CD4-positive, alpha-beta T cell treated with Interleukin-15 for 1 hour (primary cell): ENCODE data around the gene OR5T3.
"Not testable (repeated sequence)": the region's sequence is repeated elsewhere in the genome, so short reads cannot be mapped to it uniquely, and the experiment has no call there.

Experiments
- DNase-seq: peaks from one replicate; pipeline ENCODE4 v3.0.0-alpha.2; 2020

The OR5T3 gene

DNA sequence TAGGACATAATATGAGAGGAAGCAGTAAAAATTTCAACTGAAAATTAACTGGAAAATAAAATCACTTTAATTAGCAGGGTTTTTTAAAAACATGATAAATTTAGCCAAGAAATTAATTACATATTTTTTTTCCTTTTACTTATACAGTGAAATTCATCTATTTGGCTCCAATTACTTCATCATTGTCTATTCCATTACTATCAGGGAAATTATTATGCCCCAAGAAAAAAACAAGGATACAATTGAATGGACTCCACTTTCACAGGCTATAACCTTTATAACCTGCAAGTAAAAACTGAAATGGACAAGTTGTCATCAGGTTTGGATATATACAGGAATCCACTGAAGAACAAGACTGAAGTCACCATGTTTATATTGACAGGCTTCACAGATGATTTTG, at the start of gene OR5T3:
OR5T3 (plus strand) TSS at position 301 of the 400 bp plus-strand sequence; CDS start at position 301, 0 bp downstream.
- no peak for DNase-seq

- no peak for DNase-seq
Observed at GRCh38 chr11:56207790-56208189, 44.3 kb upstream of the OR5T3 start.

DNA sequence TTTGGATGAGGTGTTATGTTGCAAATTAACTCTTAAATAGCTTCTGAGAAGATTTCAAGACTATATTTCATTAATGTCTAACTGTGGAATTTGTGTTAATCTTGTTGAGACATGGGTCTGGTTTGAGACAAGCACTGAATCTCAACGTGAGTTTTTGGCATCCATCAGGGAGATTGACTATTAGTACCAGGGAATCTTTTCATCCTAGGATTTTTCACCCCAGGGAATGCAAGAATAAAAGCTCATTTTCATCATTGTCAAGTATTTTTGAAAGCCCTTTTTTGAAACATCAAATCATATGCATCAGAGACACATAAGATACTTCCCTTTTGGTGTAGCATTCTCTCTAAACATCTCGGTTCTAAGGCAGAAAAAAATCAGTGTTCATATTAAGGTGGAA, 37.5 kb upstream of the OR5T3 start:
- no peak for DNase-seq

DNA sequence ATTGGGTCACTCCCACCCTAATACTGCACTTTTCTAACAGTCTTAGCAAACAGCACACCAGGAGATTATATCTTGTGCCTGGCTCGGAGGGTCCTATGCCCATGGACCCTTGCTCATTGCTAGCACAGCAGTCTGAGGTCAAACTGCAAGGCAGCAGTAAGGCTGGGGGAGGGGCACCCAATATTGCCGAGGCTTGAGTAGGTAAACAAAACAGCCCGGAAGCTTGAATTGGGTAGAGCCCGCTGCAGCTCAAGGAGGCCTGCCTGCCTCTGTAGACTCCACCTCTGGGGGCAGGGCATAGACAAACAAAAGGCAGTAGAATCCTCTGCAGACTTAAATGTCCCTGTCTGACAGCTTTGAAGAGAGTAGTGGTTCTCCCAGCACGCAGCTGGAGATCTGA, 32.3 kb upstream of the OR5T3 start:
- not testable (repeated sequence) for DNase-seq

DNA sequence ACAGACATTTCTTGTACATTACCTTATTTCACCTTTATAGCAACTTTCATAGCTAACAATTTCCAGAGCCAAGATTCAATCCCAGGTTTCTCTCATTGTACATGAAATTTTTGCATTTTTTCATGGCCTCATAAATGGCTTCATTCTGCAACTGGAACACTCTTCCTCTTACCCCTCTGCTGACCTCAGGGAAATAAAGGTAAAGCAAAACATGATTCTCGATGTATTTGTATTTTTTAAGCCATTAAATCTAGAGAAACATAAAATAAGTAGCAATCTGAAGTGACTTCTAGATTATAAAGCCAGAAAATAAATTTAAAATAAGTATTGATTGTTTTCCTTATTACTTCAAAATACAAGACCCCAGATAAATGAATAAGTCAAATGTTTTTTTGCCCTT, 17.9 kb upstream of the OR5T3 start, which contains the start of gene OR5T2:
OR5T2 (minus strand) TSS at position 101 of the 400 bp plus-strand sequence. CDS start 1,193 bp downstream, outside the sequence.
- no peak for DNase-seq

DNA sequence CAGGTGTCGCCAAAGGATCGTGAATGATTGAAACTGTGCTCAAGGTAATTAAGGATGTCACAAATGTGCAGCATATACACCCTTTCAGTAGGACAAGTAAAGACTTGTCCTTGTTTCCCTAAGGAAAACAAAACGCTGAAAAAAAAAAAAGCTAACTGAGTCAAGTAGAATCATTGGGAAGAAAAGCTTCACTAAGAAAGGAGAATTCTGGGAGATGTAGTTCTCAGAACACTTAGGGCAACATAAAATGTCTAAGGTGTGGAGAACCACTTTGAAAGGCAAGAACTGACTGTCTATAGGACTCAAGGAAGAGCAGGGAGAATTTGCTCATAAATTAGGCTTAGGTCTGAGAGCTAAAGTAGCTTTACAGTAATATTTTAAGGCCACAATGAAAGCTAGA, 19.0 kb downstream of the OR5T3 start:
- no peak for DNase-seq

- no peak for DNase-seq
Observed at GRCh38 chr11:56273854-56274253, 21.8 kb downstream of the OR5T3 start, which contains the start of gene OR5T1. Gene OR5T1, plus strand, starts transcription at chr11:56274154. Its CDS starts 1,485 bp downstream, at chr11:56275639.

DNA sequence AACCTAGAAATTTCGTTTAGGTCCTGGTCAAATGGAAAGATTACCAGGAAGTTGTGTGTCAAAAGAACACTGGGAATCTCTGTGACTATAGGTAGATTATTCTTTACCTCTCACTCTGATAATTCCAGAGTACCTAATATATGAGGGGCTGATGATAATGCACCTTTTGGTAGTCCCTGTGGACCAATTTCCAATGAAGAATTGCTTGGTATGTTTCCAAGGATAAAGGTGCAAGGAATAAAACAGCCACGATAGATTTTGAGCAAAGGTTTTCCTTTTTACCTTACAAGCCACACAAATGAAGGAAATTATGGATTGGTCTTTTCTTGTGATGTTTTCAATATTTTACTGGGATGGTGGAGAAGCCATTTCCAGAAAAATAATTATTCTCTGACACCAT, 40.1 kb downstream of the OR5T3 start, which contains the start of gene OR8H1:
OR8H1 (minus strand) TSS at position 101 of the 400 bp plus-strand sequence. CDS start 1,192 bp downstream, outside the sequence.
- no peak for DNase-seq

DNA sequence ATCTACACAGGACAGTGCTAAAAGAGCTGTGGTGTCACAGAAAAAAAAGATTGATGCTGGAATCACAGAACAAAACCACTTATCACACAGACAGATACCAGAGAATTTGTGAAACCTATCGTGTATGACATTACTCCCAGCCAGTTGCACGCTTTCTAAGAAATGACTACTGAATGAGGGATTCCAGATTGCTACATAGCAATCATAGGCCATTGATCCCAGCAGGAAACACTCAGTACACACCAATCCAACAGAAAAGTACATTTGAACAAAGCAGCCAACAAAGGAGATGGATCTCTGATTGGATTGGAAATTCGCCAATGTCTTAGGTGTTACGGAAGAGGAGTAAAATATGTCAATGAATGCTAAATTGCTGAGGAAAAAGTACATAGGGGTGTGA, 44.8 kb downstream of the OR5T3 start:
- DNase-seq, result no peak
